SK-N-SH treated with all-trans-retinoic acid at 6 μM for 48 hours (cell line): ENCODE data around the gene CARM1.
"Not testable (repeated sequence)": the region's sequence is repeated elsewhere in the genome, so short reads cannot be mapped to it uniquely, and the experiment has no call there.

Experiments
- ATAC-seq: fragments of 200-7000 bp; cut with Tn5 transposase; 3 replicates; pipeline ENCODE4 v1.9.1; 2020; ENCODE audit warnings: mild to moderate bottlenecking, moderate library complexity
- ARNTL ChIP-seq: fragments of 450-650 bp; formaldehyde crosslinking; IDR thresholded peaks from 2 replicates; pipeline ENCODE4 v1.5.0; 2020; ENCODE audit warnings: low read depth, mild to moderate bottlenecking, moderate library complexity, borderline replicate concordance
- BACH2 ChIP-seq: fragments of 250-450 bp; sonication (Bioruptor Pico); IDR thresholded peaks from 2 replicates; pipeline ENCODE4 v1.9.0; 2021; ENCODE audit warnings: mild to moderate bottlenecking, borderline replicate concordance
- CSDC2 ChIP-seq: fragments of 250-450 bp; sonication (Bioruptor Pico); IDR thresholded peaks from 2 replicates; pipeline ENCODE4 v1.5.0; 2020; ENCODE audit warnings: mild to moderate bottlenecking, moderate library complexity
- ESRRG ChIP-seq: fragments of 250-450 bp; sonication (Bioruptor Pico); IDR thresholded peaks from 2 replicates; pipeline ENCODE4 v1.6.1; 2021; ENCODE audit warnings: mild to moderate bottlenecking
- GLIS3 ChIP-seq: fragments of 250-450 bp; sonication (Bioruptor Pico); IDR thresholded peaks from 2 replicates; pipeline ENCODE4 v1.5.0; 2020; ENCODE audit warnings: mild to moderate bottlenecking, moderate library complexity
- ISL1 ChIP-seq: fragments of 250-450 bp; sonication (Bioruptor Pico); IDR thresholded peaks from 2 replicates; pipeline ENCODE4 v2.1.2; 2022; ENCODE audit warnings: mild to moderate bottlenecking, moderate library complexity
- OSR1 ChIP-seq: fragments of 250-450 bp; sonication (Bioruptor Pico); IDR thresholded peaks from 2 replicates; pipeline ENCODE4 v1.8.0; 2022; ENCODE audit warnings: moderate library complexity, mild to moderate bottlenecking, inconsistent platforms
- PPARA ChIP-seq: fragments of 250-450 bp; sonication (Bioruptor Pico); IDR thresholded peaks from 2 replicates; pipeline ENCODE4 v1.5.0; 2020; ENCODE audit warnings: mild to moderate bottlenecking, borderline replicate concordance
- RARB ChIP-seq: fragments of 250-450 bp; sonication (Bioruptor Pico); IDR thresholded peaks from 2 replicates; pipeline ENCODE4 v1.8.0; 2021; ENCODE audit warnings: mild to moderate bottlenecking, moderate library complexity
- SNAI2 ChIP-seq: fragments of 250-450 bp; sonication (Bioruptor Pico); IDR thresholded peaks from 2 replicates; pipeline ENCODE4 v1.5.0; 2020; ENCODE audit warnings: mild to moderate bottlenecking, moderate library complexity
- TCF4 ChIP-seq: fragments of 250-450 bp; sonication (Bioruptor Pico); IDR thresholded peaks from 2 replicates; pipeline ENCODE4 v1.8.0; 2021; ENCODE audit warnings: mild to moderate bottlenecking, moderate library complexity, borderline replicate concordance
- TOX ChIP-seq: fragments of 250-450 bp; sonication (Bioruptor Pico); IDR thresholded peaks from 2 replicates; pipeline ENCODE4 v1.8.0; 2021; ENCODE audit warnings: mild to moderate bottlenecking, moderate library complexity, borderline replicate concordance
- ZC3H10 ChIP-seq: fragments of 250-450 bp; sonication (Bioruptor Pico); IDR thresholded peaks from 2 replicates; pipeline ENCODE4 v1.5.1; 2021; ENCODE audit warnings: mild to moderate bottlenecking, moderate library complexity
- ZFP3 ChIP-seq: fragments of 250-450 bp; sonication (Bioruptor Pico); IDR thresholded peaks from 2 replicates; pipeline ENCODE4 v1.5.0; 2020; ENCODE audit warnings: mild to moderate bottlenecking, moderate library complexity
- ZFP30 ChIP-seq: fragments of 450-650 bp; formaldehyde crosslinking; IDR thresholded peaks from 2 replicates; pipeline ENCODE4 v1.5.0; 2022; ENCODE audit warnings: mild to moderate bottlenecking, moderate library complexity
- ZNF565 ChIP-seq: fragments of 450-650 bp; formaldehyde crosslinking; conservative IDR thresholded peaks from 2 replicates; pipeline ENCODE4 v1.5.0; 2020; ENCODE audit warnings: low read depth, mild to moderate bottlenecking, moderate library complexity
- ZNF70 ChIP-seq: fragments of 450-650 bp; formaldehyde crosslinking; IDR thresholded peaks from 2 replicates; pipeline ENCODE4 v1.5.0; 2020; ENCODE audit warnings: mild to moderate bottlenecking, moderate library complexity
- ZNF8 ChIP-seq: fragments of 450-650 bp; formaldehyde crosslinking; IDR thresholded peaks from 2 replicates; pipeline ENCODE4 v1.5.0; 2020; ENCODE audit warnings: mild to moderate bottlenecking, moderate library complexity
- TF ChIP-seq, protein P1 (sequence below): fragments of 250-450 bp; sonication (Bioruptor Pico); IDR thresholded peaks from 2 replicates; pipeline ENCODE4 v1.5.1; 2021; ENCODE audit warnings: mild to moderate bottlenecking, moderate library complexity
- TF ChIP-seq, protein P2 (sequence below): fragments of 250-450 bp; sonication (Bioruptor Pico); IDR thresholded peaks from 2 replicates; pipeline ENCODE4 v1.5.0; 2020; ENCODE audit warnings: mild to moderate bottlenecking, moderate library complexity
- TF ChIP-seq, protein P3 (sequence below): fragments of 250-450 bp; sonication (Bioruptor Pico); IDR thresholded peaks from 2 replicates; pipeline ENCODE4 v1.5.1; 2020; ENCODE audit warnings: low read depth, mild to moderate bottlenecking, moderate library complexity
- TF ChIP-seq, protein P4 (sequence below): fragments of 250-450 bp; sonication (Bioruptor Pico); IDR thresholded peaks from 2 replicates; pipeline ENCODE4 v1.8.0; 2021; ENCODE audit warnings: low read depth, mild to moderate bottlenecking, moderate library complexity, borderline replicate concordance
- TF ChIP-seq, protein P5 (sequence below): fragments of 250-450 bp; sonication (Bioruptor Pico); IDR thresholded peaks from 2 replicates; pipeline ENCODE4 v1.8.0; 2020; ENCODE audit warnings: mild to moderate bottlenecking, moderate library complexity, borderline replicate concordance

The CARM1 gene

DNA sequence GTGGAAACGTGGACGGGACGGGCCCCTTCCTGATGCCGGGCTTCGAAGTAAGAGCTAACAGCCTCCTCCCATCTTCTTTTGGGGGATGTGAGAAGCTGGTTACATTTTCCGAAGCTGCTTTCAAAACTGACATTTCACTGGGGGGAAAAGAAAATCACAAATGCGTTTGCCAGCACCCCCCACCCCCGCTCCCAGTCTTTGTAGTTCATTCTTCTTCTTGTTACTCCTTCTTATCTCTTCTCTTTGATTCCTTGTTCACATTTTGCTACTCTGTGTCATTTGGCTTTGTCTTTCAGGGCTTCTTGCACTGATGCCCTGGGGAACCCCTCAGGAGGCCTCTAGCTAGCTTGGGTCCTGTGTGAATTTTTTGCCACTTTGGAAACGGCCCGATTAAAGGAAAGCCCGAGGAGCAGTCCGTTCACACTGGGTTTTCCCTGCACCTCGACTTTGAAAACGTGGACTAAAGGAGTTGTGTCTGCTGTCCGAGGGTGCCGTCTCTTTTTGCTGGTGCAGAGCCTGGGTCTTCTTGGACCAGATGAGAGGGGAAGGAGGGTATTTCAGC lies 1.3 kb downstream of the CARM1 start:
- no peak for ATAC-seq
- TF ChIP-seq, protein P1, sequence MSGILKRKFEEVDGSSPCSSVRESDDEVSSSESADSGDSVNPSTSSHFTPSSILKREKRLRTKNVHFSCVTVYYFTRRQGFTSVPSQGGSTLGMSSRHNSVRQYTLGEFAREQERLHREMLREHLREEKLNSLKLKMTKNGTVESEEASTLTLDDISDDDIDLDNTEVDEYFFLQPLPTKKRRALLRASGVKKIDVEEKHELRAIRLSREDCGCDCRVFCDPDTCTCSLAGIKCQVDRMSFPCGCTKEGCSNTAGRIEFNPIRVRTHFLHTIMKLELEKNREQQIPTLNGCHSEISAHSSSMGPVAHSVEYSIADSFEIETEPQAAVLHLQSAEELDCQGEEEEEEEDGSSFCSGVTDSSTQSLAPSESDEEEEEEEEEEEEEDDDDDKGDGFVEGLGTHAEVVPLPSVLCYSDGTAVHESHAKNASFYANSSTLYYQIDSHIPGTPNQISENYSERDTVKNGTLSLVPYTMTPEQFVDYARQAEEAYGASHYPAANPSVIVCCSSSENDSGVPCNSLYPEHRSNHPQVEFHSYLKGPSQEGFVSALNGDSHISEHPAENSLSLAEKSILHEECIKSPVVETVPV (CRISPR knock-in tag): no peak
- TF ChIP-seq CSDC2 (no peak), ARNTL (CRISPR knock-in tag) (no peak), GLIS3 (CRISPR knock-in tag) (no peak), OSR1 (CRISPR knock-in tag) (no peak), PPARA (CRISPR knock-in tag) (no peak), SNAI2 (CRISPR knock-in tag) (no peak), TOX (no peak)
- TF ChIP-seq, protein P2, sequence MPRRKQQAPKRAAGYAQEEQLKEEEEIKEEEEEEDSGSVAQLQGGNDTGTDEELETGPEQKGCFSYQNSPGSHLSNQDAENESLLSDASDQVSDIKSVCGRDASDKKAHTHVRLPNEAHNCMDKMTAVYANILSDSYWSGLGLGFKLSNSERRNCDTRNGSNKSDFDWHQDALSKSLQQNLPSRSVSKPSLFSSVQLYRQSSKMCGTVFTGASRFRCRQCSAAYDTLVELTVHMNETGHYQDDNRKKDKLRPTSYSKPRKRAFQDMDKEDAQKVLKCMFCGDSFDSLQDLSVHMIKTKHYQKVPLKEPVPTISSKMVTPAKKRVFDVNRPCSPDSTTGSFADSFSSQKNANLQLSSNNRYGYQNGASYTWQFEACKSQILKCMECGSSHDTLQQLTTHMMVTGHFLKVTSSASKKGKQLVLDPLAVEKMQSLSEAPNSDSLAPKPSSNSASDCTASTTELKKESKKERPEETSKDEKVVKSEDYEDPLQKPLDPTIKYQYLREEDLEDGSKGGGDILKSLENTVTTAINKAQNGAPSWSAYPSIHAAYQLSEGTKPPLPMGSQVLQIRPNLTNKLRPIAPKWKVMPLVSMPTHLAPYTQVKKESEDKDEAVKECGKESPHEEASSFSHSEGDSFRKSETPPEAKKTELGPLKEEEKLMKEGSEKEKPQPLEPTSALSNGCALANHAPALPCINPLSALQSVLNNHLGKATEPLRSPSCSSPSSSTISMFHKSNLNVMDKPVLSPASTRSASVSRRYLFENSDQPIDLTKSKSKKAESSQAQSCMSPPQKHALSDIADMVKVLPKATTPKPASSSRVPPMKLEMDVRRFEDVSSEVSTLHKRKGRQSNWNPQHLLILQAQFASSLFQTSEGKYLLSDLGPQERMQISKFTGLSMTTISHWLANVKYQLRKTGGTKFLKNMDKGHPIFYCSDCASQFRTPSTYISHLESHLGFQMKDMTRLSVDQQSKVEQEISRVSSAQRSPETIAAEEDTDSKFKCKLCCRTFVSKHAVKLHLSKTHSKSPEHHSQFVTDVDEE (CRISPR knock-in tag): no peak
- TF ChIP-seq, all 23 proteins: peak for 0

DNA sequence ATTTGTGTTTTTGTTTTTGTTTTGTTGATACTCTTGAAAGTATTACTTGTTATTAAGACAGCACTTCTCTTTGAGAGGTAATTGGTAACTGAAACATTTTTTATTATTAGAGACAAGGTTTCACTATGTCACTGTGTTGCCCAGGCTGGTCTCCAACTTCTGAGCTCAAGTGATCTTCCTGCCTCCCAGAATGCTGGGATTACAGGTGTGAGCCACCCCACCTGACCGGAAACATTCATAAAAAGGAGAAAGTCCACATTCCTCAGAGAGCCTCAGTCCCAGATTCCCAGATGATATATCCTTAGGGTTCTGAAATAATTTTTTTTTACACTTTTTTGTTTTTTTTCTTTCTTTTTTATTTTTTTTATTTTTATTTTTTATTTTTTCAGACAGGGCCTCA lies 2.7 kb downstream of the CARM1 start:
- no peak for ATAC-seq
- TF ChIP-seq CSDC2 (no peak), ESRRG (CRISPR knock-in tag) (no peak), TOX (no peak), ZNF565 (CRISPR knock-in tag) (no peak), ZNF70 (CRISPR knock-in tag) (no peak), ZNF8 (CRISPR knock-in tag) (no peak), ZC3H10 (CRISPR knock-in tag) (no peak), ARNTL (CRISPR knock-in tag) (no peak)
- TF ChIP-seq, protein P3, sequence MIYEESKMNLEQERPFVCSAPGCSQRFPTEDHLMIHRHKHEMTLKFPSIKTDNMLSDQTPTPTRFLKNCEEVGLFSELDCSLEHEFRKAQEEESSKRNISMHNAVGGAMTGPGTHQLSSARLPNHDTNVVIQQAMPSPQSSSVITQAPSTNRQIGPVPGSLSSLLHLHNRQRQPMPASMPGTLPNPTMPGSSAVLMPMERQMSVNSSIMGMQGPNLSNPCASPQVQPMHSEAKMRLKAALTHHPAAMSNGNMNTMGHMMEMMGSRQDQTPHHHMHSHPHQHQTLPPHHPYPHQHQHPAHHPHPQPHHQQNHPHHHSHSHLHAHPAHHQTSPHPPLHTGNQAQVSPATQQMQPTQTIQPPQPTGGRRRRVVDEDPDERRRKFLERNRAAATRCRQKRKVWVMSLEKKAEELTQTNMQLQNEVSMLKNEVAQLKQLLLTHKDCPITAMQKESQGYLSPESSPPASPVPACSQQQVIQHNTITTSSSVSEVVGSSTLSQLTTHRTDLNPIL (CRISPR knock-in tag): no peak

DNA sequence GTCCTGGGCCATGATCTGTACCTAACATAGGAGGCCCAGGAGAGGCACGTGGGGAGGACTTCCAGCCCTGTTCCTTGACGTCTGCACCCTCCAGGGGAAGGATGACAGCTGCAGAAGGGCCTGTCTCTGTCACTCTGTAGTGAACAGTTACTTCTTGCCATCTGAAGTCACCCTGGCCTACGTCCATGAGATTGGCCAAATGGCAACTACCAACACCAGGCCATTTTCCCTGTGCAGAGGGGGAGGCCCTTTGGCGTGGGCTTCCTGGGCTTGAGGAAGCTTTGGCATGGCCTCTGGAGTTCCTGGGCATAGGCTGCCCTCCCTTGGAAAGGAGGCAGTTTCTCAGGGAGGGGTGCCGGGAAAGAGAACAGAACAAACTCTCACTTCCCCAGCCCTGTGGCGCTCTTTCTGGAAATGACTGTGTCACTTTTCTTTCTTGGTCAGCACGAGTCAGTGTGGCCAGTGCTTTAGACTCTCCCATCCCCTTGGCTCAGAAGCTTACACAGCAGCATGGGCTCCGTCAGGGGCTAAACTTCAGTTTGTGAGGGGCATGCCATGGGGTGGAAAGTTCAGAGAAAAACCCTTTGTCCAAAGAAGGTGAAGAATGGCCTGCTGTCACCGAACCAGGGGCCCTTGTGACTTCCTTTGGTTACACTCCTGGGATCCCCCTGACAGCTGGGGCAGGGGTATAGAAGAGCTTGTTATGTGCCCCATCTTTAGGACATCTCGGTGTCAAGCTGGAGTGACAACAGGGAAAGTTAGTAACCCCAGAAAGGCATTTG lies 5.3 kb downstream of the CARM1 start:
- TF ChIP-seq, protein P4, sequence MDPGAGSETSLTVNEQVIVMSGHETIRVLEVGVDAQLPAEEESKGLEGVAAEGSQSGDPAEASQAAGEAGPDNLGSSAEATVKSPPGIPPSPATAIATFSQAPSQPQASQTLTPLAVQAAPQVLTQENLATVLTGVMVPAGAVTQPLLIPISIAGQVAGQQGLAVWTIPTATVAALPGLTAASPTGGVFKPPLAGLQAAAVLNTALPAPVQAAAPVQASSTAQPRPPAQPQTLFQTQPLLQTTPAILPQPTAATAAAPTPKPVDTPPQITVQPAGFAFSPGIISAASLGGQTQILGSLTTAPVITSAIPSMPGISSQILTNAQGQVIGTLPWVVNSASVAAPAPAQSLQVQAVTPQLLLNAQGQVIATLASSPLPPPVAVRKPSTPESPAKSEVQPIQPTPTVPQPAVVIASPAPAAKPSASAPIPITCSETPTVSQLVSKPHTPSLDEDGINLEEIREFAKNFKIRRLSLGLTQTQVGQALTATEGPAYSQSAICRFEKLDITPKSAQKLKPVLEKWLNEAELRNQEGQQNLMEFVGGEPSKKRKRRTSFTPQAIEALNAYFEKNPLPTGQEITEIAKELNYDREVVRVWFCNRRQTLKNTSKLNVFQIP (CRISPR knock-in tag): no peak
- TF ChIP-seq ZFP3 (CRISPR knock-in tag) (no peak), TOX (no peak), ZNF8 (CRISPR knock-in tag) (no peak), ZC3H10 (CRISPR knock-in tag) (no peak), ISL1 (CRISPR knock-in tag) (no peak), ZNF70 (CRISPR knock-in tag) (no peak), CSDC2 (no peak), RARB (CRISPR knock-in tag) (no peak), GLIS3 (CRISPR knock-in tag) (no peak), ESRRG (CRISPR knock-in tag) (no peak), BACH2 (no peak), ZNF565 (CRISPR knock-in tag) (no peak), SNAI2 (CRISPR knock-in tag) (no peak), ZFP30 (CRISPR knock-in tag) (no peak), TCF4 (CRISPR knock-in tag) (no peak), ARNTL (CRISPR knock-in tag) (no peak)
- TF ChIP-seq, protein P5, sequence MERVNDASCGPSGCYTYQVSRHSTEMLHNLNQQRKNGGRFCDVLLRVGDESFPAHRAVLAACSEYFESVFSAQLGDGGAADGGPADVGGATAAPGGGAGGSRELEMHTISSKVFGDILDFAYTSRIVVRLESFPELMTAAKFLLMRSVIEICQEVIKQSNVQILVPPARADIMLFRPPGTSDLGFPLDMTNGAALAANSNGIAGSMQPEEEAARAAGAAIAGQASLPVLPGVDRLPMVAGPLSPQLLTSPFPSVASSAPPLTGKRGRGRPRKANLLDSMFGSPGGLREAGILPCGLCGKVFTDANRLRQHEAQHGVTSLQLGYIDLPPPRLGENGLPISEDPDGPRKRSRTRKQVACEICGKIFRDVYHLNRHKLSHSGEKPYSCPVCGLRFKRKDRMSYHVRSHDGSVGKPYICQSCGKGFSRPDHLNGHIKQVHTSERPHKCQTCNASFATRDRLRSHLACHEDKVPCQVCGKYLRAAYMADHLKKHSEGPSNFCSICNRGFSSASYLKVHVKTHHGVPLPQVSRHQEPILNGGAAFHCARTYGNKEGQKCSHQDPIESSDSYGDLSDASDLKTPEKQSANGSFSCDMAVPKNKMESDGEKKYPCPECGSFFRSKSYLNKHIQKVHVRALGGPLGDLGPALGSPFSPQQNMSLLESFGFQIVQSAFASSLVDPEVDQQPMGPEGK (CRISPR knock-in tag): no peak
- TF ChIP-seq, protein P2 (CRISPR knock-in tag): no peak
- ATAC-seq: no peak

DNA sequence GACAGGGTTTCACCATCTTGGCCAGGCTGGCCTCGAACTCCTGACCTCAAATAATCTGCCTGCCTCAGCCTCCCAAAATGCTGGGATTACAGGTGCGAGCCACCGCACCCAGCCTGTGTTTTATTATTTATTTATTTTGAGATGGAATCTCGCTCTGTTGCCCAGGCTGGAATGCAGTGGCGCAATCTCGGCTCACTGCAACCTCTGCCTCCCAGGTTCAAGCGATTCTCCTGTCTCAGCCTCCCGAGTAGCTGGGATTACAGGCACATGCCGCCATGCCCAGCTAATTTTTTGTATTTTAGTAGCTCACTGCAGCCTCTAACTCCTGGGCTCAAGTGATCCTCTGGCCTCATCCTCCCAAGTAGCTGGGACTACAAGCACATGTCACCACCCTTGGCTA lies 6.3 kb downstream of the CARM1 start:
- ATAC-seq: not testable (repeated sequence)
